HUDEP-2 (cell line): ENCODE measurements around the gene CD300LD.

Experiments used
- DNase-seq, 76 experiments: peaks; one replicate each; lab custom pipeline; 2025; ENCODE audit not compliant: unreplicated experiment in 76 of 76; lab: John Stamatoyannopoulos, UW

CD300LD gene

DNA sequence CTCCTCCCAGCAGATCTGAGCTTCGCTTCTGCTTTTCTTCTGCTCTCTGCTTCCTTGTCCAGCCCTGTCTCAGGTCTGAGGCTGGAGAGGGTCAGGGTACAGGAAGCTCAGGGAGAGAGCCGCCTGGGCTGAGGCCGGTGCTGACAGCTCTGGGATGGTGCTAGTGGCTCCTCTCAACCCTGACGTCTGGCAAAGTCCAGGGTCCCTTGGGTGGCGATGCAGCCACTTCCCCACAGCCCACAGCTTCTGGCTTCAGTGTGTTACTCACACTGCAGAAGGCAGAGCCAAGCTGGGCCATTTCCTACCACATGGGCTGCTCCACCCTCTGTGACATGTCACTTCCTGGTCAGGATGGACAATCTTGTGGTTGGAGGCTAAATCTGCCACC, 46.2 kb downstream of the CD300LD start, which contains the start of gene CD300C:
Gene CD300C (minus strand): TSS at position 273 of the 388 bp plus-strand sequence. CDS start 333 bp downstream, outside the sequence.
- DNase-seq, result peak in 2 of 76 experiments; percentile 6 to 11

DNA sequence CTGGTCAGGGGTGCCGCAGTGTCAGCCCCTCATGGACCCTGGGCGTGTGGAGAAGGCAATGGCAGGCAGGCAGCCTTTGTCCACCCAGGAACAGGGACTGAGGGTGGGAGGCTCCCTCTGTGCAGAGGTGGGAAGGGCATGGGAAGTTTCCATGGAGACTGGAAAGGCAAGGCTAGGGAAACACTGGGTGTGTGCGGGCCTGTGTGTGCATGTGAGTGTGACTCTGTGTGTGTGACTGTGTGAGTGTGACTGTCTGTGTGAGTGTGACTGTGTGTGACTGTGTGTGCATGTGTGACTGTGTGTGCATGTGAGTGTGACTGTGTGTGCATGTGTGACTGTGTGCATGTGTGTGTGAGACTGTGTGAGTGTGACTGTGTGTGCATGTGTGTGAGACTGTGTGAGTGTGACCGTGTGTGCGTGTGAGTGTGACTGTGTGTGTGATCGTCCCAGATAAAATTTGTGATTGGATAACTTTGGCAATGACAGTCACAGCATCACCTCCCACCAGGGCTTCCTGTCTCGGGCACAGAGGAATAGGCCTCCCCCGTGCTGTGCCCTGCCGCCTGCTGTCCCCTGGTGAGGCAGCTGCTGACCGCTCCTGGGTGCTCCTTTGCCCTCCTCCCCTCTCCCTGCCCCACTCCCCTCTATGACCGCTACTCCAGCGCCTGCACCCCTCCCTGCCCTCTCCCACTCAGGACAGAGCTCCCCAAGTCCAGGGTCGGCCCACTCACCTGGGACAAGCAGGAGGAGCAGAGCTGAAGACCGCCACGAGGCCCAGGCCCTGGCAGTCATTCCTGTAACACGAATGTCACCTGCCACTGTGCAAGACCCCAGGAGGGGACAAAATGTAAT, 46.9 kb downstream of the CD300LD start:
- DNase-seq, result no peak

DNA sequence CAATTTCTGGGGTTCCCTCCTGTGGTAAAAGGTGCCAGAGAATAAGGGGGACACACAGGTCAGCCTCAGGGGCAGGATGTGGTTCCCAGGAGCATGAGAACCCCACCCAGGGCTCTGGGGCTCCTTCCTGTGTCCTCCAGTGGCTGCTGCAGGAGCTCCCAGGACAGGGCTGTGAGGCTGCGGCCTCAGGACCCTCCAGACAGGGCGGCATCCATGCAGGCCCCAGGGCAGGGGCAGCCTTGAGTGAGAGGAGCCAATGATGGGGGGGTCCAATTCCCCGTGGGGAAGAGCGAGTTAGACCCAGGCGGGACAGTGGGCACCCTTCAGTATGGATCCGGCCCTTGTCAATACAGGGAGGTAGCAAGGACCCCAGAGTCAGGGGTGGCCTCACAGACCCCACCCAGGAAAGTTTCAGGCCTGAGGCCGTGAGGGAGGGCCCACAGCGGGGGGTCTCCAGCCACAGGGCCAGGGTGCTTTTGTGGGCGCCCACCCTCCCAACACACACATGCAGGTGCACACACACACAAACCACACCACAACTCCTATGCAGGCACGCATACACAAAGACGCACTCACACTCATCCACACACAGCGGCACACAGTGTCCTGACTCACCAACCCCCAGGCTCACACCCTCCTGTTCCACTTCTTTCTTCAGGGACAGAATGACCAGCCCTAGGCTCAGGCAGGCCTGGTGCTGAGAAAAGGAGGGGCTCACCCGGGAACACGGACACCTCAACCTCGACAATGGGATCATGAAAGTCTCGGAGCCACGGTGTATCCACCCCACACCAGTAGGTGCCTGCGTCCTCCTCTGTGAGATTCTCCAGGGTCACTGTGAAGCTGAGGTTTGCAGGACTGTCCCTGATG, 48.0 kb downstream of the CD300LD start:
- no peak for DNase-seq

DNA sequence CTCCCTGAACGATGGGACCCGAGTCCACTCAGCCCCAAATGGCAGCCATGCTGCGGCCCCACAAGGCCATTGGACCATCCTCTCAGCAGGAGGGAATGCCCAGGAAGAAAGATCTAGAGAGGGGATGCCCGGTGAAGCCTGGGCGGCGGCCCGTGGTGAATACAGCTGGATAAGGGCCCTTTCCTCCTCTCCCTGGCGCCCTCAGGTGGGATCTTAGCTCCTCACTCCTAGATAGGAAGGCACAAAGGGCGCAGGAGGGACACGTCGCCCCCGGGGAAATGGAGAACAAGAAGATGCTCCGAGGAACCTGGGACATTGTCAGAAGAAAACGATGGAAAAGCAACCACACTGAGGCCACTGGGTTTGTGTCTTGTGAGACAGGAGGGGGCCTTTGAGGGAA, 48.7 kb downstream of the CD300LD start:
- no peak for DNase-seq

DNA sequence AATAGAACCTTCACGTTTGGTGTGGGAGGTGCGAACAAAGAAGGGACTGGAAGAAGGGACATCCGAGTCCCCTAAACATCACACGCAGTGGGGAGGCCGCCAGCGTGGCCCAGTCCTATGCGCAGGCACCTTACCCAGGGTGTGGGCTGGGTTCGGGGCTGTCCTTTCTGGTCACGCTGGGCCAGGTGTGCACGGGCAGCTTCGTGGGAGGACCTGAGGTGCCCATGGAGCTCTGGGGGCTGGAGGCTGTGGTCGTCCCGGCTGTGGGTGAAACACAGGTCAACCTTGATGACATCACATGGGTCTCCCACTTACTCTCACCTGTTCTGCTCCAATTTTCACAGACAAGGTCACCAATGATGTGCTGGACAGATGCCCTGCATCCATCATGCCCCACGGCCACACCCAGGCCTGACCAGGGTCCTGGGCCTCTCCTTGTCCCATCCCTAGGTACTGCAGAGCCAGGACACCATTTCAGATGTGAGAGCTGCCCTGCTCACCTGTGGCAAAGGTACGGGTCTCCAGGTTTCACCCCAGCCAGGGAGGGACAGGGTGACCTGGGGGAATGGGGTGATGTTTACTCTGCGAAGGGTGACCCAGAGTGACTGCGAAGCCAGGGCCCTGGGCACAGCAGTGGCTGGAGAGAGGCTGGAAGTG, 49.2 kb downstream of the CD300LD start:
- no peak for DNase-seq

DNA sequence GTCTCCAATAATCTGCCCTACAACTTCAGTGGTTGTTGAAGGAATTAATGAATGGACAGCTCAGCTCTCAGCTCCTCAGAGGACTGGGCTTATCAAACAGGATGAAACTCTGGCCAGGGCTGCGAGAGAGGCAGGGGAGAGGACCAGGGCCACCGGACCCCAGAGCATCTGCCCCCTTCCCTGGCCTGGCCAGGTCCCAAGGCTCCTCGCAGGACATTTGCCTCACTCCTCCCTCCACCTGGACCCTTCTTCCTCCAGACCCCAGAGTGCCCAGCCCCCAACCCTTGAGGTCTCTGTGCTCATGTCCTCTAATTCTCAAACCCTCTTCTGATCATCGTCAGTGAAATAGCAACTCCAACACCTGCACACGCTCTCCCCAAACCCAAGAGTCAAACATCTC, 49.9 kb downstream of the CD300LD start:
- DNase-seq, result no peak

DNA sequence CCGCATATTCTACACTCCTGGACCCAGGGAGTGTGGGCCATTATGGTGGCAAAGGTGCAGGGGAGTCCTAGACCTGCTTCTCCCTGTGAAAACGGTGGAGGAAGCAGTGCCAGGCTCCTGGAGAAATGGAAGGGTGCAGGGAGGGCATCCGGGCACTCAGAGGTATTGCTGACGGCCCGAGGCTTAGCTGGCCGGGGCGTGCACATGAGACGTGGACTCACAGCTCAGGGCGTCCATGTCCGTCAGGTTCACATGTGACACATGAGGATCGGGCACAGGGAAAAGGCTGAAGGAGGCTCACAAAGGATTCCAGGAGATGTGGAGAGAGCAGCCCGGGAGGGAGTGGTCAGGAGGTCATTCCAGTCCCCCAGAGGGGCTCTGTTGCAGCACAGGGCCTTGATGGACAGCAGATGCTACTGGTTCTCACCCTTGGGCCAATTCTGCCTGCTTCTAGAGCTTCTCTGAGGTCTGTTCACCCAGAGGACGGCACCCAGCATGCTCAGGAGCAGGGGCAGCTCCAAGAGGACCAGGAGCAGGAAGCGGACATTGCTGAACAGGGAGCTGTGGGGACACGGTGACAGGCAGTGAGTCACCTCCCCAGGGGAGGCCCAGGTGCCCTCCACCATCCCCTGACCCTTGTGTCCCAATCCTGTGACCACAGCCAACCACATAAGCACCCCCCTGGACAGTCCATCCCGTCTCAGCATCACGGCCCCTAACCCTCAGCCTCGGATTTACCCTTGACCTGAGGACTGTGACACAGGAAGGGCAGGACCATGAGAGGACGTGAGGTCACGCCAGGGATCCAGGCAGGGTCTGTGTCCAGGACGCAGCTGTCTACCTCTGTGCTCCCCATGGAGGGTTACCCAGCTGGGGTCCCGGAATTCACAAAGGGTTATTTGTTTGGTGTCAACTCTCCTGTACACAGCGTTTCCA, 50.6 kb downstream of the CD300LD start:
- DNase-seq, result no peak

DNA sequence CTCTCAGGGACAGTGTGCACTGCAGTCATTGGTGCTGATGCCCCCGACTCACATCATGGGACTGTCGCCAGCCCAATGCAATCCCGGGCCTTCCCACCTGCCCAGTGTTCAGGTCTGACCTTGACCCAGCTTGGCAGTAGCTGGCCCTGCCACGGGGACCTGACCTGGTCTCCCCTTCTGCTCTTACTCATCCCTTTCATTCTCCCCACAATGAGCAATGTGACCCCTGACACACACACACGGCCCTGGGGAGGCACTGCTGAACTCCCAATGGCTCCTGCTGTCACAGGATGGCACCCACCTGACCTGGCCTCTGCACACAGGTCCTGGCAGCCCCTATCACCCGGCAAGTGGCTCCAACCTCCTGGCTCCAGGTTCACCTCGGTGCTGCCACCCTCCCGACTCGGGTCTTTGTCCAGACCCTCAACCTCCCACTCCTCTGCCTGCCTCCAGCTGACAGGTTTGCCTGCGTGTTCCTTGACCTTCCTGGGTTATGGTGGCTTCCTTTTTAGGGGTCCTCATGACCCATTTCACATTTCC, 52.7 kb downstream of the CD300LD start:
- DNase-seq, result no peak

DNA sequence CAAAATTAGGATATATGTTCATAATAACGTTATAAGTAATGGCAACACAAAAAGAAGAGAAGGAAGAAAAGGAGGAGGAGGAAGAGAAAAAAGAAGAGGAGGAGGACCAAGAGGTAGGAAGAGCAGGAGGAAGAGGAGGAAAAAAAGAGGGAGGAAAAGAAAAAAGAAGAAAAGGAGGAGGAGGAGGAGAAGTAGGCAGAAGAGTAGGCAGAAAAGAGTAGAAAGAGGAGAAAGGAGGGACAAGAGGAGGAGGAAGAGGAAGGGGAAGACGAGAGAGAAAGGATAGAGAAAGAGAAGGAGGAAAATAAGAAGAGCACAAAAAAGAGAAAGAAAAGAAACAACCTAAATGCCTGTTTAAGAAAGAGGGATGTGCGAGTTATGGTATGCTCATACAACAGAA, 55.2 kb downstream of the CD300LD start:
- DNase-seq, result no peak

DNA sequence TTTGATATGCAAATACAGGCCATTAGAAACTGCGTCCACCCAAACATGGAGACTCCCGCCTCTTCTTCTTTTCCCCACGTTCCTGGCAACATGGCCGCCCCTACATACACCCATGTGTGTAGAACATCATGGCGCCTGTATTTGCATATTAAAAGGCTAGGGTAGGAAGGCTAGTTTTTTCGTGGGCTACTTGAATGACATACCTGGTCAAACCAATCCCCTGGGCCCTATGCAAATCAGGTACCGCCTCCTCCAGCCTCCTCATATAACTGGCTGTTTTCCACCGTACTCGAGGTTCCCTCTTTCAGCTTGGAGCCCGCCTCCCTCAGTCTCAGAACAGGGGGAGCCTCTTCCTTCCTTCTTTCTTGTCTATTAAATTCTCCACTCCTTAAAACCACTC, 60.0 kb downstream of the CD300LD start:
- peak in 1 of 76 experiments; percentile 11 for DNase-seq

DNA sequence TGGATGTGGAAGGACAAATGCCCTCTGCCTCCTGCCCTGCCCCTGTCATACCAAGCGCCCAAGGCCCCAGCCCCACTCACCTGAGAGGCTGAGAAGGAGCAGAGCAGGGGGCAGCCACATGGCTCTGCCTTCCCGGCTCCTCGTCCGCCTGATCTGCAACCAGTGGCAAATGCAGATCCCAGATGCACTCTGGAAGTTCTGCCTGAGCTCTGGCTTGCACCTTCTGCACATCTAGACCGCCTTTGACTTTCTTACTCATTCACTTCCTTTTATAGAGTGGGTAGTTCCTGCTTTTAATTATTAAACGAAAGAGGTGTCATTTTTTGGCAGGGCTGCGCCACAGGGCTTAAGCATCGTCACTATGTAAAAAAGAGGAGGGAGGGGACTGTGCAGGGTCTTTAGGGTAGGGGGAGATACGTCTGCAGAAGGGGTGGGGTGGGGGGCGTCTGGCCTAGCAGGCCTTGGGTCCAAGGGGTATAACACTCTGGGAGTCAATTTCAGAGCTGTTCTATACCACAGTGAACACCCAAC, 60.8 kb downstream of the CD300LD start, which contains the start of gene CD300LB:
Gene CD300LB (minus strand): TSS at position 245 of the 531 bp plus-strand sequence. CDS start 125 bp downstream, at position 120.
- DNase-seq, result no peak

DNA sequence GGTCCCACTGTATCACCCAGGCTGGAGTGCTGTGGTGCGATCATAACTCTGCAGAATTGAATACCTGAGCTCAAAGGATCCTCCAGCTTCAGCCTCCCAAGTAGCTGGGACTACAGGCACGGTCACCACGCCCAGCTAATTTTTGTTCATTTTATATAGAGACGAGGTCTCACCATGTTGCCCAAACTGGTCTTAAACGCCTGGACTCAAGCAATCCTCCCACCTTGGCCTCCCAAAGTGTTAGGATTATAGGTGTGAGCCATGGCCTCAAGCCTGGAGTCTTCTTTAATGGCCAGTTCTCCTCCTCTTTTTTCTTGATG, 61.3 kb downstream of the CD300LD start:
- no peak for DNase-seq
